Myometrial cell (primary cell): ENCODE data around the gene LMNTD1. TPM values are rescaled to one million over a fixed set of nuclear protein-coding genes. Genes with fewer than 3 reads are reported as not detected.

Experiments
- total RNA-seq: library from RNA; depleted of rRNA; stranded (reverse); fragments of >200 nt; gene quantifications from 2 replicates; pipeline ENCODE4 v1.2.3, GENCODE V29; 2015

Gene LMNTD1, protein sequence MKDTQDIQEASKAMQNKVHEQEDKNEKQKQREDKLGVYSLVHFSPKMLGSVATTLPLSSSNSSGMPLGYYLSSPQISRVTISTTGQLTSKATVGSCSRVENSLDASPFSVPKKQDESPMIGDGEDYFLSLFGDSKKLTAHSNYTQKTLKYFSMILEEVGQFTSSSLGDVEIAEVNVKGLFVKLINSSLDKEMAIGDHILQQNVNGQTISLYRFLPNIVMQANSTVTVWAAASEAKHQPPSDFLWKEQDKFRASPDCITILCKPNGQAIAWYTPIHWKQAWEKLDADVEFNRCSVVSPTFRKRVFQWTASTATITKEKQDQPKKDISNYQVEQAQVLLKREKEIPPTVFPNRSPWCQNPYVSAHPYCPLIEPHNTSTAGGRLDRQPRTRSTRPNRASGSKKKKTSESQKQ
- total RNA-seq, result 1.8 TPM in 1 of 2 replicates, not detected in the other

GRCh38 chr12:25553098-25553497 lies at the start of gene LMNTD1:
LMNTD1 (minus strand) TSS chr12:25553283; CDS start chr12:25552959, 324 bp downstream.

